Upper lobe of left lung (tissue), 6 donors: Measurements from ENCODE around the gene MEIOSIN. TPM values are rescaled to one million over a fixed set of nuclear protein-coding genes. Genes with fewer than 3 reads are reported as not detected.

Source experiments
- ATAC-seq, 2 donors: fragments of 200-7000 bp; cut with Tn5 transposase; one replicate each; pipeline ENCODE4 v1.9.1; 2022; ENCODE audit warnings: mild to moderate bottlenecking in 2 of 2, moderate library complexity in 2 of 2; ENCODE audit not compliant: low FRiP score in 2 of 2
- DNase-seq, 2 donors: peaks; one replicate each; pipeline ENCODE4 v3.0.0-alpha.2; 2019 to 2020
- H3K27ac ChIP-seq, 4 donors: fragments of 200-600 bp; sonication (generic); one replicate each; pipeline ENCODE4 v1.5.1; 2016 to 2019
- H3K27me3 ChIP-seq, 4 donors: fragments of 200-600 bp; sonication (generic); one replicate each; pipeline ENCODE4 v1.5.1; 2017 to 2019
- H3K36me3 ChIP-seq, 4 donors: fragments of 200-600 bp; sonication (generic); one replicate each; pipeline ENCODE4 v1.5.1; 2016 to 2019
- H3K4me1 ChIP-seq, 4 donors: fragments of 200-600 bp; sonication (generic); one replicate each; pipeline ENCODE4 v1.5.1; 2018 to 2019
- H3K4me3 ChIP-seq, 4 donors: fragments of 200-600 bp; sonication (generic); one replicate each; pipeline ENCODE4 v1.5.1; 2017 to 2019; ENCODE audit warnings: mild to moderate bottlenecking in 2 of 4, moderate library complexity in 1 of 4
- H3K9me3 ChIP-seq, 4 donors: fragments of 200-600 bp; sonication (generic); one replicate each; pipeline ENCODE4 v1.5.1; 2018 to 2019
- EP300 ChIP-seq, 4 donors: sonication (generic); formaldehyde crosslinking; IDR thresholded peaks; one replicate each; pipeline ENCODE4 v1.5.1; 2017; ENCODE audit warnings: antibody characterized with exemption in 4 of 4, control low read depth in 2 of 4
- POLR2A ChIP-seq, 4 donors: fragments of 450-650 bp; IDR thresholded peaks; one replicate each; pipeline ENCODE4 v1.5.1; 2016 to 2017; ENCODE audit warnings: antibody characterized with exemption in 4 of 4, mild to moderate bottlenecking in 2 of 4
- POLR2AphosphoS5 ChIP-seq, 2 donors: sonication (generic); formaldehyde crosslinking; IDR thresholded peaks; one replicate each; pipeline ENCODE4 v1.5.1; 2017; ENCODE audit warnings: antibody characterized with exemption in 2 of 2
- WGBS, 2 donors: methylation state at CpG; one replicate each; pipeline ENCODE4 v1.1.5; 2017 to 2018; 5-methylcytosine and 5-hydroxymethylcytosine counted together
- total RNA-seq, 6 donors: library from RNA; depleted of rRNA in 4 of 6; stranded (reverse); fragments of >200 nt in 4 of 6; gene quantifications; one replicate each; pipeline versions ENCODE4 v1.1.0 to v1.2.1, GENCODE V29; 2016 to 2021
- TF ChIP-seq, protein P1 (sequence below), 6 experiments: fragments of 450-650 bp in 4 of 6; fragments of 200-600 bp in 2 of 6; sonication (generic) in 2 of 6; IDR thresholded peaks; one replicate each; pipeline ENCODE4 v1.5.1; 2016 to 2019; ENCODE audit warnings: antibody characterized with exemption in 6 of 6
- donor health status: DM: no; HTN: no; CAD: no; lungs with moderate emphysema.
- donor health status: DM: no; HTN: yes; CAD: no; lungs with severe emphysema.

Gene MEIOSIN
- total RNA-seq, 6 donors from 2014 or later, result not detected

DNA sequence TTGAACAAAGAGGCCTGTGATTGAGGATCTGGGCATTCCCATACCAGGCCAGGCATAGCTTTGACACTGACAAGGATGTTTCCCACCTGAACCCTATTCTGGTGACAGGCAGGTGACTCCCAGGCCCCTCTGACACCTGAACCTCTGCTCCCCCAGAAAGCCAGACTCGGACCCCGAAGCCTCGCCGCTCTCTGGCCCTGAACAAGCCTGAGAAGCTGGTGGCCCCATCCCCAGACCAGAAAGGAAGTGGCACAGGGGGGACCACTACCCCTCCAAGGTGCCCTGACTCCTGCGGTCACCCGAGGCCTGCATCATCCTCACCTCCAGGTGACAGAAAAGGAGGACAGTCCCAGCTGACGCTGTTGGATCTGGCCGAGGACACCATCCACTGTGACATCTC, 21.1 kb downstream of the MEIOSIN start:
- TF ChIP-seq, protein P1, sequence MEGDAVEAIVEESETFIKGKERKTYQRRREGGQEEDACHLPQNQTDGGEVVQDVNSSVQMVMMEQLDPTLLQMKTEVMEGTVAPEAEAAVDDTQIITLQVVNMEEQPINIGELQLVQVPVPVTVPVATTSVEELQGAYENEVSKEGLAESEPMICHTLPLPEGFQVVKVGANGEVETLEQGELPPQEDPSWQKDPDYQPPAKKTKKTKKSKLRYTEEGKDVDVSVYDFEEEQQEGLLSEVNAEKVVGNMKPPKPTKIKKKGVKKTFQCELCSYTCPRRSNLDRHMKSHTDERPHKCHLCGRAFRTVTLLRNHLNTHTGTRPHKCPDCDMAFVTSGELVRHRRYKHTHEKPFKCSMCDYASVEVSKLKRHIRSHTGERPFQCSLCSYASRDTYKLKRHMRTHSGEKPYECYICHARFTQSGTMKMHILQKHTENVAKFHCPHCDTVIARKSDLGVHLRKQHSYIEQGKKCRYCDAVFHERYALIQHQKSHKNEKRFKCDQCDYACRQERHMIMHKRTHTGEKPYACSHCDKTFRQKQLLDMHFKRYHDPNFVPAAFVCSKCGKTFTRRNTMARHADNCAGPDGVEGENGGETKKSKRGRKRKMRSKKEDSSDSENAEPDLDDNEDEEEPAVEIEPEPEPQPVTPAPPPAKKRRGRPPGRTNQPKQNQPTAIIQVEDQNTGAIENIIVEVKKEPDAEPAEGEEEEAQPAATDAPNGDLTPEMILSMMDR (IDR thresholded peaks at IDR 0.05), result no peak
- no peak for TF ChIP-seq POLR2A (IDR thresholded peaks at IDR 0.05)
- no peak for TF ChIP-seq EP300 (IDR thresholded peaks at IDR 0.05)
- TF ChIP-seq POLR2AphosphoS5 (IDR thresholded peaks at IDR 0.05), result no peak
- Histone ChIP-seq H3K4me3 (no peak overlapping the region), H3K27me3 (no peaks in the 10 kb centered on the region), H3K9me3 (no peaks in the 10 kb centered on the region), H3K27ac (no peak overlapping the region), H3K36me3 (no peaks in the 10 kb centered on the region), H3K4me1 (no peaks in the 10 kb centered on the region)
- DNase-seq, result peak in 1 of 2 donors; percentile 48
- ATAC-seq, result no peak
- 95% methylated on average over 8 of the region's 8 CpGs; no CpG with 5 or more reads in 1 of the 2 donors for WGBS, 2 donors

DNA sequence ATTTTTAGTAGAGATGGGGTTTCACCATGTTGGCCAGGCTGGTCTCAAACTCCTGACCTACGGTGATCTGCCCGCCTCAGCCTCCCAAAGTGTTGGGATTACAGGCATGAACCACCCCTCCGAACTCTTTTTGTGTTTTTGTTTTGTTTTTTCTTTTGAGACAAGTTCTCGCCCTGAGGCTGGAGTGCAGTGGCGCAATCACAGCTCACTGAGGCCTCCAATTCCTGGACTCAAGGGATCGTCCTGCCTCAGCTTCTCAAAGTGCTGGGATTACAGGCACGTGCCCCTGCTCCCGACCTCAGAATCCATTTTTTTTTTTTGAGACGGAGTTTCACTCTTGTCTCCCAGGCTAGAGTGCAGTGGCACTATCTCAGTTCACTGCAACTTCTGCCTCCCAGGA, 24.5 kb downstream of the MEIOSIN start:
- Histone ChIP-seq H3K27ac (no peak overlapping the region), H3K36me3 (no peaks in the 10 kb centered on the region), H3K9me3 (no peaks in the 10 kb centered on the region), H3K4me1 (no peaks in the 10 kb centered on the region), H3K4me3 (no peak overlapping the region), H3K27me3 (no peaks in the 10 kb centered on the region)
- DNase-seq, result no peak
- 76 to 87% methylated on average over 9 of the region's 9 CpGs for WGBS, 2 donors
- TF ChIP-seq POLR2A (IDR thresholded peaks at IDR 0.05) (no peak), EP300 (IDR thresholded peaks at IDR 0.05) (no peak), POLR2AphosphoS5 (IDR thresholded peaks at IDR 0.05) (no peak)
- TF ChIP-seq, protein P1 (IDR thresholded peaks at IDR 0.05), result no peak
- ATAC-seq, result no peak

- ATAC-seq (no peak), DNase-seq (peak in 1 of 2 donors; percentile 42)
- H3K4me3 ChIP-seq, result no peak overlapping the region
- H3K9me3 ChIP-seq, result no peaks in the 10 kb centered on the region
- WGBS, 2 donors, result 62 to 82% methylated on average over 2 to 6 of the region's 9 CpGs
- no peaks in the 10 kb centered on the region for H3K27me3 ChIP-seq
- H3K27ac ChIP-seq, result no peak overlapping the region
- TF ChIP-seq, protein P1 (IDR thresholded peaks at IDR 0.05), result no peak
- TF ChIP-seq EP300 (IDR thresholded peaks at IDR 0.05), result no peak
- TF ChIP-seq POLR2AphosphoS5 (IDR thresholded peaks at IDR 0.05), result no peak
- no peaks in the 10 kb centered on the region for H3K36me3 ChIP-seq
- peaks cover 0 to 1% (median under 1%) of the 10 kb centered on the region in 4 donors for H3K4me1 ChIP-seq
Measured at GRCh38 chr19:45758921-45759320, 25.7 kb downstream of the MEIOSIN start.

GRCh38 chr19:45761714-45762113, 28.5 kb downstream of the MEIOSIN start:
- Histone ChIP-seq H3K36me3 (no peaks in the 10 kb centered on the region), H3K27ac (no peak overlapping the region), H3K9me3 (no peaks in the 10 kb centered on the region), H3K27me3 (no peaks in the 10 kb centered on the region), H3K4me3 (no peak overlapping the region), H3K4me1 (peaks cover 10 to 26% (median 13%) of the 10 kb centered on the region in 4 donors)
- no peak for TF ChIP-seq EP300 (IDR thresholded peaks at IDR 0.05)
- TF ChIP-seq, protein P1 (IDR thresholded peaks at IDR 0.05), result no peak
- no peak for TF ChIP-seq POLR2A (IDR thresholded peaks at IDR 0.05)
- TF ChIP-seq POLR2AphosphoS5 (IDR thresholded peaks at IDR 0.05), result no peak
- DNase-seq (peak in 1 of 2 donors; percentile 78), ATAC-seq (no peak)
- 87 to 91% methylated on average over 8 to 17 of the region's 17 CpGs for WGBS, 2 donors

GRCh38 chr19:45762870-45763631, 29.8 kb downstream of the MEIOSIN start:
- DNase-seq (no peak), ATAC-seq (no peak)
- H3K27ac ChIP-seq, result no peak overlapping the region
- H3K4me1 ChIP-seq, result peaks cover 20 to 40% (median 23%) of the 10 kb centered on the region in 4 donors
- peaks cover 0 to 3% (median 1%) of the 10 kb centered on the region in 4 donors for H3K27me3 ChIP-seq
- no peak overlapping the region for H3K4me3 ChIP-seq
- no peaks in the 10 kb centered on the region for H3K9me3 ChIP-seq
- TF ChIP-seq POLR2AphosphoS5 (IDR thresholded peaks at IDR 0.05) (no peak), POLR2A (IDR thresholded peaks at IDR 0.05) (no peak), EP300 (IDR thresholded peaks at IDR 0.05) (no peak)
- TF ChIP-seq, protein P1 (IDR thresholded peaks at IDR 0.05), result no peak
- WGBS, 2 donors, result 91 to 93% methylated on average over 7 to 15 of the region's 15 CpGs
- no peaks in the 10 kb centered on the region for H3K36me3 ChIP-seq
